Measurements from ENCODE around the gene REN.

Gene REN

DNA sequence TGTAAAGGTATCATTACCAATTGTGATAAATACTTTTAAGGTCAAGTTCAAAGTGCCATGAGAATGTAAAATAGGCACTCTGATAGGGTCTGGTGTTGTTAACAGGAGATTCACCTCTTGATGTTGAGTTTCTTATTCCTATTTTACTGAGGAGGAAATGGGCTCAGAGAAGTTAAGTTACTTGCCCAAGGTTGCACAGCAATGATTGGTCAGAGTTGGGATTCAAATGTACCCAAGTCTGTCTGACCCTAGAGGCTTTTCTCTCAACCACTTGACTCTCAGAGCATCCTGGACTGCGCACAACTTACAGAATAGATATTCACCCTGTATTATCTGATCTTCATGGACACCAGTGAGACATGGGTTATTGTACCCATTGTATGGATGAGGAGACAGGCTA lies 59.3 kb downstream of the REN start:
- DNase-seq = no peak

DNA sequence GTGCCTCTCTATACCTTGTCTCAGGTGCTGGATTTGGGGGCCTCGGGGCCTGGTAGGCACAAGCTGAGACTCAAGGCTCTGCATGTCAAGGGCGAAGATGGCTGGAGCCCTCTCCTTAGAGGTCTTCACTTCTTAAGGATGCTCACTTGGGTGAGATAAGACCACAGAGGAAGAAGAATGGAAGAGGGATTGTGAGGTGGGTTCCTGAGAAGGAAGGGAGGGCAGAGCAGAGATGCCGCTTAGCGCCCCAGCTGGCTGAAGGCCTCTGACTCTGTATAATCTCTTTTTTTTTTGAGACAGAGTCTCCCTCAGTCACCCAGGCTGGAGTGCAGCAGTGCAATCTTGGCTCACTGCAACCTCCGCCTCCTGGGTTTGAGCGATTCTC lies 61.0 kb downstream of the REN start:
- no peak for DNase-seq

Measured in CD4-positive, alpha-beta T cell treated with Interleukin-17A for 4 hours (primary cell).